Prostate gland (tissue), 2 donors: Measurements from ENCODE around the gene BET1.

ENCODE experiments used
- POLR2A ChIP-seq: fragments of 450-650 bp; IDR thresholded peaks from one replicate; pipeline ENCODE4 v1.6.1; 2016; ENCODE audit warnings: antibody characterized with exemption, mild to moderate bottlenecking
- POLR2AphosphoS5 ChIP-seq: sonication (generic); formaldehyde crosslinking; IDR thresholded peaks from one replicate; pipeline ENCODE4 v1.6.1; 2017; ENCODE audit warnings: antibody characterized with exemption
- TF ChIP-seq, protein P1 (sequence below), 4 experiments: fragments of 200-600 bp in 2 of 4; fragments of 450-650 bp in 2 of 4; sonication (generic) in 2 of 4; IDR thresholded peaks; 1 replicate in 3 of 4; 2 replicates in 1 of 4; pipeline ENCODE4 v1.5.1; 2016 to 2019; ENCODE audit warnings: antibody characterized with exemption in 4 of 4, mild to moderate bottlenecking in 2 of 4, moderate library complexity in 2 of 4

DNA sequence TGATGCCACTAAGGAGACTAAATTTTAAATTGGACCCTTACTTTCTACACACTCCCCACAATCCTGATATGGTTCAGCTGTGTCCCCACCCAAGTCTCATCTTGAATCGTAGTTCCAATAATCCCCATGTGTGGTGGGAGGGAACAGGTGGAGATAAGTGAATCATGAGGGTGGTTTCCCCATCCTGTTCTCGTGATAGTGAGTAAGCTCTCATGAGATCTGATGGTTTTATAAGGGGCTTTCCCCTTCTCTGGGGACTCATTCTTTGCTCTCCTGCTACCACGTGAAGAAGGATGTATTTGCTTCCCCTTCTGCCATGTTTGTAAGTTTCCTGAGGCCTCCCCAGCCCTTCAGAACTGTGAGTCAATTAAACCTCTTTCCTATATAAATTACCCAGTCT, 18.4 kb upstream of the BET1 start:
- TF ChIP-seq POLR2AphosphoS5, result no peak
- TF ChIP-seq, protein P1, sequence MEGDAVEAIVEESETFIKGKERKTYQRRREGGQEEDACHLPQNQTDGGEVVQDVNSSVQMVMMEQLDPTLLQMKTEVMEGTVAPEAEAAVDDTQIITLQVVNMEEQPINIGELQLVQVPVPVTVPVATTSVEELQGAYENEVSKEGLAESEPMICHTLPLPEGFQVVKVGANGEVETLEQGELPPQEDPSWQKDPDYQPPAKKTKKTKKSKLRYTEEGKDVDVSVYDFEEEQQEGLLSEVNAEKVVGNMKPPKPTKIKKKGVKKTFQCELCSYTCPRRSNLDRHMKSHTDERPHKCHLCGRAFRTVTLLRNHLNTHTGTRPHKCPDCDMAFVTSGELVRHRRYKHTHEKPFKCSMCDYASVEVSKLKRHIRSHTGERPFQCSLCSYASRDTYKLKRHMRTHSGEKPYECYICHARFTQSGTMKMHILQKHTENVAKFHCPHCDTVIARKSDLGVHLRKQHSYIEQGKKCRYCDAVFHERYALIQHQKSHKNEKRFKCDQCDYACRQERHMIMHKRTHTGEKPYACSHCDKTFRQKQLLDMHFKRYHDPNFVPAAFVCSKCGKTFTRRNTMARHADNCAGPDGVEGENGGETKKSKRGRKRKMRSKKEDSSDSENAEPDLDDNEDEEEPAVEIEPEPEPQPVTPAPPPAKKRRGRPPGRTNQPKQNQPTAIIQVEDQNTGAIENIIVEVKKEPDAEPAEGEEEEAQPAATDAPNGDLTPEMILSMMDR (IDR thresholded peaks at IDR 0.05), result no peak
- TF ChIP-seq POLR2A, result no peak
